Endothelial cell of umbilical vein (primary cell): ENCODE results near the gene FABP7. TPM values are rescaled to one million over a fixed set of nuclear protein-coding genes. Genes with fewer than 3 reads are reported as not detected.

Experiments
- BruUV-seq: library from RNA; stranded (reverse); fragments of 400-500 nt; replicated peaks from 2 replicates; lab custom pipeline; 2021; lab: Mats Ljungman, UMichigan
- CTCF ChIA-PET: fragments of 300-600, 350-600 bp; sonication (Branson Sonifier 250); formaldehyde crosslinking; loops from one replicate; lab custom pipeline; 2021; ENCODE audit warnings: antibody characterized with exemption, inconsistent platforms; lab: Charles Lee
- POLR2A ChIA-PET: fragments of 300-600, 350-600 bp; sonication (Branson Sonifier 250); formaldehyde crosslinking; loops from one replicate; lab custom pipeline; 2021; ENCODE audit warnings: antibody characterized with exemption, inconsistent platforms; lab: Charles Lee
- DNase-seq: peaks from one replicate; pipeline ENCODE4 v3.0.0-alpha.2; 2011; ENCODE audit warnings: low read depth, low spot score
- FAIRE-seq: peaks from 2 replicates; lab custom pipeline; 2011; peaks lifted over from hg19 to GRCh38; lab: Jason Lieb, UNC
- H2AFZ ChIP-seq: 2 replicates; pipeline ENCODE4 v1.6.0; 2012; ENCODE audit warnings: low read depth, low read length, control low read depth, inconsistent platforms
- H3K27ac ChIP-seq: 2 replicates; pipeline ENCODE4 v1.5.1; 2011; ENCODE audit warnings: low read depth, mild to moderate bottlenecking, control low read depth, low read length, moderate library complexity; ENCODE audit not compliant: insufficient read depth
- H3K27me3 ChIP-seq, 2 experiments: 2 replicates each; pipeline versions ENCODE4 v1.6.0 to v1.6.1; 2011; ENCODE audit warnings: low read length in 2 of 2, mixed read lengths in 1 of 2; ENCODE audit not compliant: control insufficient read depth in 2 of 2, insufficient read depth in 2 of 2
- H3K36me3 ChIP-seq, 2 experiments: 2 replicates in 1 of 2; 3 replicates in 1 of 2; pipeline ENCODE4 v1.5.1; 2011; ENCODE audit warnings: low read length in 2 of 2, mild to moderate bottlenecking in 1 of 2, moderate library complexity in 1 of 2; ENCODE audit not compliant: control insufficient read depth in 2 of 2, insufficient read depth in 2 of 2; ENCODE audit errors: extremely low read depth in 1 of 2
- H3K4me1 ChIP-seq: 3 replicates; pipeline ENCODE4 v1.5.1; 2011; ENCODE audit warnings: mild to moderate bottlenecking, low read length; ENCODE audit not compliant: control insufficient read depth, insufficient read depth; ENCODE audit errors: extremely low read depth
- H3K4me2 ChIP-seq: 2 replicates; pipeline ENCODE4 v1.6.1; 2011; ENCODE audit warnings: low read length, control low read depth, mixed read lengths; ENCODE audit not compliant: insufficient read depth
- H3K4me3 ChIP-seq, 3 experiments: fragments of 200-600 bp in 1 of 3; sonication (generic), shearing (Covaris generic) in 1 of 3; replicated peaks in 1 of 3; 2 replicates each; pipeline ENCODE4 v1.5.1; 2011 to 2016; ENCODE audit warnings: control low read depth in 3 of 3, low read length in 3 of 3, mild to moderate bottlenecking in 2 of 3, inconsistent platforms in 1 of 3, low read depth in 1 of 3, moderate library complexity in 1 of 3; ENCODE audit not compliant: insufficient read depth in 1 of 3
- H3K79me2 ChIP-seq: 2 replicates; pipeline ENCODE4 v1.6.0; 2012; ENCODE audit warnings: low read length, inconsistent platforms; ENCODE audit not compliant: control insufficient read depth, insufficient read depth
- H3K9ac ChIP-seq: replicated peaks from 2 replicates; pipeline ENCODE3; 2011; ENCODE audit warnings: low read length, control low read depth; ENCODE audit not compliant: insufficient read depth; ENCODE audit errors: extremely low read depth
- H3K9me1 ChIP-seq: replicated peaks from 3 replicates; pipeline ENCODE4 v1.6.0; 2011; ENCODE audit warnings: mild to moderate bottlenecking, low read length; ENCODE audit not compliant: control insufficient read depth, insufficient read depth; ENCODE audit errors: extremely low read depth
- H3K9me3 ChIP-seq: replicated peaks from 2 replicates; pipeline ENCODE4 v1.5.1; 2012; ENCODE audit warnings: low read length, inconsistent platforms; ENCODE audit not compliant: control insufficient read depth, insufficient read depth
- H4K20me1 ChIP-seq: replicated peaks from 2 replicates; pipeline ENCODE3; 2011; ENCODE audit warnings: mild to moderate bottlenecking, low read length; ENCODE audit not compliant: control insufficient read depth, insufficient read depth; ENCODE audit errors: extremely low read depth
- CTCF ChIP-seq, 2 donors: IDR thresholded peaks; 1 replicate in 1 of 2; 2 replicates in 1 of 2; pipeline ENCODE4 v1.5.1; 2011; ENCODE audit warnings: low read length in 2 of 2, mild to moderate bottlenecking in 2 of 2, moderate library complexity in 2 of 2, control low read depth in 1 of 2, inconsistent platforms in 1 of 2, low read depth in 1 of 2; ENCODE audit not compliant: insufficient read depth in 1 of 2; ENCODE audit errors: extremely low read depth in 1 of 2
- FOS ChIP-seq: IDR thresholded peaks from 2 replicates; pipeline ENCODE4 v1.6.1; 2011; ENCODE audit warnings: mild to moderate bottlenecking, low read length, moderate library complexity, borderline replicate concordance; ENCODE audit not compliant: insufficient read depth
- GATA2 ChIP-seq: IDR thresholded peaks from 2 replicates; pipeline ENCODE4 v1.7.0; 2011; ENCODE audit warnings: low read depth, mild to moderate bottlenecking, moderate library complexity, mixed read lengths, low read length; ENCODE audit not compliant: insufficient read length, insufficient read depth
- JUN ChIP-seq: IDR thresholded peaks from 2 replicates; pipeline ENCODE4 v1.6.1; 2011; ENCODE audit warnings: borderline replicate concordance, low read depth; ENCODE audit not compliant: insufficient read length, insufficient read depth
- MAX ChIP-seq: IDR thresholded peaks from 2 replicates; pipeline ENCODE4 v1.6.1; 2011; ENCODE audit not compliant: insufficient read depth, insufficient read length
- MYC ChIP-seq: IDR thresholded peaks from one replicate; pipeline ENCODE4 v1.6.1; 2011; ENCODE audit warnings: mild to moderate bottlenecking, low read depth, low read length
- POLR2A ChIP-seq: IDR thresholded peaks from 2 replicates; pipeline ENCODE4 v1.6.1; 2012; ENCODE audit warnings: low read depth, mild to moderate bottlenecking, control low read depth, low read length
- POLR2AphosphoS5 ChIP-seq: IDR thresholded peaks from 2 replicates; pipeline ENCODE4 v1.6.1; 2012; ENCODE audit warnings: low read depth, mild to moderate bottlenecking, control low read depth, low read length, moderate library complexity; ENCODE audit not compliant: insufficient read depth
- dilution Hi-C: fragments of 300-500 bp; cut with MboI; formaldehyde crosslinking; loops from one replicate; pipeline ENCODE4 v1.15.0; 2019; ENCODE audit warnings: low sequenced_read_pairs; ENCODE audit not compliant: extremely low pct_ligation_motif_present
- intact Hi-C: fragments of 100-400 bp; cut with micrococcal nuclease; formaldehyde crosslinking; loops from one replicate; pipeline ENCODE4 v1.10.0; 2022
- polyA plus RNA-seq, 4 experiments: library from polyadenylated mRNA; depleted of rRNA in 3 of 4; stranded (reverse) in 3 of 4; unstranded in 1 of 4; fragments of >200 nt; gene quantifications; 2 replicates each; pipeline versions ENCODE4 v1.2.1 to v1.2.3, GENCODE V29; 2011 to 2012; ENCODE audit warnings: missing spikeins in 1 of 4
- total RNA-seq: library from RNA; stranded (reverse); gene quantifications from 2 replicates; pipeline ENCODE4 v1.2.3, GENCODE V29; 2021

FABP7 gene
- total and polyA plus RNA-seq, 2 donors (not counting 3 experiments of a cell fraction or from before 2014, with no cell fraction given): not detected

DNA sequence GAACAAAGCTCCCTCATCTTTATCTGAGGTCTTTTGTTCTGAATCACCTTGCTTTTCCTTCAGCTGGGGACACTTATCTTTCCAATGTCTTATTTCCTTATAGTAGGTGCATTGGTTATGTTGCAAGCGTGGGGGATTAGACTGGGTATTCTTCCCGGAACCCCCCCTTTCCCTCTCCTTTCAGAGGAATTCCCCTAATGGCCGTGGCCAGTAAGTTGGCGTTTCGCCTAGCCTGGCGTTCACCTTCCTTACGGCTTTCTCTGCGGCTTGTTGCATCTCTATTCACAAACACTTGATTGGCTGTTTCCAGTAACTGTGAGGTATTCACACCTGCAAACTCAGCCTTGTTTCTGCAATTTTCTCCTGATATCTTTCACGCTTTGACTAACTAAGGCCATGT, 32.8 kb upstream of the FABP7 start:
- DNase-seq: no peak
- peaks cover 0 to 3% of the 10 kb centered on the region in 2 experiments for H3K27me3 ChIP-seq
- H3K9me3 ChIP-seq: no peaks in the 10 kb centered on the region
- no peaks in the 10 kb centered on the region for H3K36me3 ChIP-seq
- no peak overlapping the region for H3K27ac ChIP-seq
- no TSS peak for BruUV-seq
- dilution Hi-C loops (no loop called here), intact Hi-C loops (no loop called here)
- no peak overlapping the region for H3K4me3 ChIP-seq
- H3K4me1 ChIP-seq: no peaks in the 10 kb centered on the region
- ChIA-PET CTCF (interaction anchor here (2.1 to 5.8 kb wide), 2 partner anchors 16 to 92 kb away, joined by 4 to 91 read pairs; no protein-coding TSS in a partner anchor), POLR2A (no interaction called here)
- no peak overlapping the region for H2AFZ ChIP-seq
- H3K4me2 ChIP-seq: no peak overlapping the region
- TF ChIP-seq CTCF (IDR thresholded peaks at IDR 0.05; ENCODE audit: extremely low read depth in 1 of 2, insufficient read depth in 1 of 2, low read depth in 1 of 2, low read length in 2 of 2): no peak
- no peak for TF ChIP-seq POLR2A
- no peak for TF ChIP-seq JUN
- TF ChIP-seq MYC: no peak
- no peak for TF ChIP-seq MAX
- no peak overlapping the region for H3K9ac ChIP-seq
- H3K79me2 ChIP-seq: no peaks in the 10 kb centered on the region
- H3K9me1 ChIP-seq: no peaks in the 10 kb centered on the region
- FAIRE-seq: no peak
- H4K20me1 ChIP-seq: no peaks in the 10 kb centered on the region

GRCh38 chr6:122747573-122747972, 31.9 kb upstream of the FABP7 start:
- FAIRE-seq (no peak), DNase-seq (no peak)
- ChIA-PET CTCF (no interaction called here), POLR2A (no interaction called here)
- BruUV-seq: no TSS peak
- no peaks in the 10 kb centered on the region for H3K9me3 ChIP-seq
- H3K4me3 ChIP-seq: no peak overlapping the region
- intact Hi-C loops (no loop called here), dilution Hi-C loops (no loop called here)
- H3K4me1 ChIP-seq: no peaks in the 10 kb centered on the region
- no peak overlapping the region for H3K27ac ChIP-seq
- no peak overlapping the region for H3K4me2 ChIP-seq
- no peaks in the 10 kb centered on the region for H4K20me1 ChIP-seq
- no peaks in the 10 kb centered on the region for H3K9me1 ChIP-seq
- no peak for TF ChIP-seq CTCF (IDR thresholded peaks at IDR 0.05; ENCODE audit: extremely low read depth in 1 of 2, insufficient read depth in 1 of 2, low read depth in 1 of 2, low read length in 2 of 2)
- no peak for TF ChIP-seq GATA2
- TF ChIP-seq POLR2A: no peak
- no peak for TF ChIP-seq POLR2AphosphoS5
- no peak for TF ChIP-seq FOS
- no peak for TF ChIP-seq MYC
- no peak for TF ChIP-seq MAX
- no peaks in the 10 kb centered on the region for H3K79me2 ChIP-seq
- H2AFZ ChIP-seq: no peak overlapping the region
- no peak overlapping the region for H3K9ac ChIP-seq
- H3K27me3 ChIP-seq: peaks cover 0 to 3% of the 10 kb centered on the region in 2 experiments
- no peaks in the 10 kb centered on the region for H3K36me3 ChIP-seq
